Measurements from ENCODE around the gene RNF208.

The RNF208 gene

GRCh38 chr9:137205126-137206069 is 16.6 kb downstream of the RNF208 start, which contains the start of the genes NDOR1 and TMEM203:
TSS of gene NDOR1 (plus strand) at chr9:137205700. CDS start at chr9:137205778, 78 bp downstream.
TSS of gene TMEM203 (minus strand) at chr9:137205648. CDS start at chr9:137205414, 234 bp downstream.
- DNase-seq (ENCODE audit: low read depth in 1 of 2, low spot score in 1 of 2), result peak; percentile 82 to 89
- Histone ChIP-seq H3K27me3 (ENCODE audit: insufficient read depth, poor library complexity, severe bottlenecking) (no peaks in the 10 kb centered on the region), H3K27ac (replicated peaks) (peak within 1 kb of the TSS; percentile 80), H3K4me3 (replicated peaks; ENCODE audit: insufficient read depth, low read length) (peak within 1 kb of the TSS; percentile 96)
- TF ChIP-seq GABPA (IDR thresholded peaks at IDR 0.05; ENCODE audit: low read depth) (peak; percentile 96), REST (IDR thresholded peaks at IDR 0.05; ENCODE audit: insufficient replicate concordance, low read depth) (peak; percentile 59), POLR2AphosphoS5 (IDR thresholded peaks at IDR 0.05; ENCODE audit: low read depth) (peak; percentile 84; the same call in 1 of the 2 replicates), SPI1 (IDR thresholded peaks at IDR 0.05; ENCODE audit: borderline replicate concordance, low read depth) (peak; percentile 32; the same call in 1 of the 2 replicates), CTCF (IDR thresholded peaks at IDR 0.05; ENCODE audit: insufficient read depth, low read length) (no peak)

- peak overlapping the region; percentile 80 for H3K27ac ChIP-seq (replicated peaks)
- DNase-seq (ENCODE audit: low read depth in 1 of 2, low spot score in 1 of 2), result no peak
Observed at GRCh38 chr9:137204731-137205125, 17.3 kb downstream of the RNF208 start.

GRCh38 chr9:137202966-137203365 is 19.1 kb downstream of the RNF208 start:
- TF ChIP-seq CTCF (IDR thresholded peaks at IDR 0.05; ENCODE audit: insufficient read depth, low read length) (no peak), GABPA (IDR thresholded peaks at IDR 0.05; ENCODE audit: low read depth) (no peak), POLR2AphosphoS5 (IDR thresholded peaks at IDR 0.05; ENCODE audit: low read depth) (no peak), REST (IDR thresholded peaks at IDR 0.05; ENCODE audit: insufficient replicate concordance, low read depth) (no peak), SPI1 (IDR thresholded peaks at IDR 0.05; ENCODE audit: borderline replicate concordance, low read depth) (no peak)
- DNase-seq (ENCODE audit: low read depth in 1 of 2, low spot score in 1 of 2), result no peak
- no peak overlapping the region for H3K4me3 ChIP-seq (replicated peaks; ENCODE audit: insufficient read depth, low read length)
- no peaks in the 10 kb centered on the region for H3K27me3 ChIP-seq (ENCODE audit: insufficient read depth, poor library complexity, severe bottlenecking)
- no peak overlapping the region for H3K27ac ChIP-seq (replicated peaks)

More at GRCh38 chr9:137204731-137205125, 17.3 kb downstream of the RNF208 start:
- Histone ChIP-seq H3K27me3 (ENCODE audit: insufficient read depth, poor library complexity, severe bottlenecking) (no peaks in the 10 kb centered on the region), H3K4me3 (replicated peaks; ENCODE audit: insufficient read depth, low read length) (peak overlapping the region; percentile 96)
- TF ChIP-seq SPI1 (IDR thresholded peaks at IDR 0.05; ENCODE audit: borderline replicate concordance, low read depth) (no peak), POLR2AphosphoS5 (IDR thresholded peaks at IDR 0.05; ENCODE audit: low read depth) (no peak), CTCF (IDR thresholded peaks at IDR 0.05; ENCODE audit: insufficient read depth, low read length) (no peak), GABPA (IDR thresholded peaks at IDR 0.05; ENCODE audit: low read depth) (no peak)

Measured in HL-60 (cell line).